Retinal pigment epithelial cell (primary cell): Measurements from ENCODE around the gene CACNA1G.

Experiments used
- DNase-seq: peaks from one replicate; pipeline ENCODE4 v3.0.0-alpha.2; 2010; ENCODE audit warnings: low read depth
- H3K4me3 ChIP-seq: 2 replicates; pipeline ENCODE4 v1.5.1; 2011; ENCODE audit warnings: mild to moderate bottlenecking, low read length, control low read depth, moderate library complexity
- CTCF ChIP-seq: conservative IDR thresholded peaks from 2 replicates; pipeline ENCODE4 v1.5.1; 2011; ENCODE audit warnings: low read depth, low read length, control low read depth, inconsistent platforms

The CACNA1G gene

GRCh38 chr17:50598487-50598886, 38.0 kb downstream of the CACNA1G start:
- no peak for TF ChIP-seq CTCF
- DNase-seq = no peak
- H3K4me3 ChIP-seq = no peak overlapping the region

- no peak for TF ChIP-seq CTCF
- no peak overlapping the region for H3K4me3 ChIP-seq
- DNase-seq = no peak
Measured at GRCh38 chr17:50599606-50600005, 39.1 kb downstream of the CACNA1G start.

GRCh38 chr17:50601823-50602375, 41.4 kb downstream of the CACNA1G start:
- no peak overlapping the region for H3K4me3 ChIP-seq
- no peak for TF ChIP-seq CTCF
- DNase-seq = no peak

GRCh38 chr17:50602836-50603235, 42.3 kb downstream of the CACNA1G start:
- no peak for TF ChIP-seq CTCF
- no peak for DNase-seq
- H3K4me3 ChIP-seq = no peak overlapping the region

DNA sequence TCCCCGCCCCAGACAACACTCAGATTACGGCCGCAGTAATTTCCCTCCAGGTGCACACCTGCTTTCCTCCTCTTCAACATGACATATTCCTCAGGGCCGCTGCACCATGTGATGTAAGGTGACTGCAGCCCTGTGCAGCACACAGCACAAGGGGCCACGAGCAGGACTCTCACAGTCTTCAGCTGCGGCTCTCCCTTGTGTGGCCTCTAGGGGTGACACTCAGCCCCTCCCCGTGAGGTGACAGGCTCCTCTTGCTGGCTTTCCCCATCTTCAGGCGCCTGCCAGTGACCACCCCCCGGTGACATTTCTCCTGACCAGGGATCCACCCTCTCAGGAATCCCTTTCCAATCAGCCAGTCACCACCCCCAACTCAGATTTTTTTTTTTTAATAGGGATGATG, 42.8 kb downstream of the CACNA1G start:
- peak; percentile 23 for TF ChIP-seq CTCF
- H3K4me3 ChIP-seq = no peak overlapping the region
- DNase-seq = no peak

DNA sequence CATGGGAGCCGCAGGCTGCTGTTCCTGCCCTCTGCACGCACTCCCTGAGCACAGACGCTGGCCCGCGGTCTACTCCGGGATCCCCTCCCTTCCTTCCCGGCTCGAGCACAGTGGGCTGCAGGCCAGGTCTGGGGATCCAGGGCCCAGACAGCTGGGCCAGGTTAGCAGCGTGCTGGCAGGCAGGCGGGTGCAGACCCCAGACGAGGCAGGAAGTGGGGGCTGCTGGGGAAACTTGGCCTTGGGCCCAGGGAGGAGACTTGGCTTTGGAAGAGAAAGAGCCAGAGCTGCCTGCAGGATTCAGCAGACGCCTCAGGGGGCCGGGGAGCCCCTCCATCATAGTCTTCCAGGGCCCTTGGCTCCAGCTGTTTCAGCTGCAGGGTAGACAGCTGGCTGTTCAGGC, 44.0 kb downstream of the CACNA1G start:
- no peak overlapping the region for H3K4me3 ChIP-seq
- TF ChIP-seq CTCF = no peak
- DNase-seq = peak; percentile 15

DNA sequence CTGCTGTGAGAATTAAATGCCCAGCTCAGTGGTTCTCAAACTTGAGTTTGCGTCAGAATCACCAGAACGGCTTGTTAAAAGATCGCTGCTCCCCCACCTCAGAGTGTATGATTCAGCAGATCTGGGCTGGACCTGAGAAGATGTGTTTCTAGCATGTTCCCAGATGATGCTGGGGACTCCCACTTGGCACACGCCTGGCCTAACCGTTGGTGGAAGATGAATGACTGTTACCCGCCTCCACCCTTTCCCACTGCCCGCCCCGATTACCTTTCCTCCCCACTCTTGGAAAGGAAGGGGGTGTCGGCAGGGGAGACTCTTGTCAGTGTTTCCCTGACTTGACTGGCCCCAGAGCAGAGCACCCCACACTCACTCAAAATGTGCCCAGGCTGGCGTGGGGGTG, 44.9 kb downstream of the CACNA1G start:
- TF ChIP-seq CTCF = no peak
- no peak for DNase-seq
- H3K4me3 ChIP-seq = no peak overlapping the region
